ENCODE data around the gene P3H4.
"Not testable (repeated sequence)": the region's sequence is repeated elsewhere in the genome, so short reads cannot be mapped to it uniquely, and the experiment has no call there.

The P3H4 gene

GRCh38 chr17:41811549-41812380 is at the start of gene P3H4:
TSS of gene P3H4 (minus strand) at chr17:41811949. CDS start at chr17:41811915, 34 bp downstream.
- no peak for DNase-seq

- no peak for DNase-seq
These were observed 48.6 kb upstream of the P3H4 start for GRCh38 chr17:41860254-41860931.

GRCh38 chr17:41851382-41851781 is 39.6 kb upstream of the P3H4 start:
- DNase-seq: not testable (repeated sequence)

GRCh38 chr17:41849251-41849990 is 37.7 kb upstream of the P3H4 start:
- DNase-seq: no peak

GRCh38 chr17:41848788-41849187 is 37.0 kb upstream of the P3H4 start:
- no peak for DNase-seq

GRCh38 chr17:41844971-41845370 is 33.2 kb upstream of the P3H4 start:
- no peak for DNase-seq

GRCh38 chr17:41840781-41841180 is 29.0 kb upstream of the P3H4 start:
- DNase-seq: not testable (repeated sequence)

GRCh38 chr17:41839448-41839847 is 27.7 kb upstream of the P3H4 start:
- DNase-seq: not testable (repeated sequence)

- no peak for DNase-seq
These were observed 26.2 kb upstream of the P3H4 start, which contains the start of gene KLHL10 for GRCh38 chr17:41837761-41838538. TSS of gene KLHL10 (plus strand) at chr17:41837825. CDS start at chr17:41837933, 108 bp downstream.

GRCh38 chr17:41836550-41837196 is 24.9 kb upstream of the P3H4 start:
- DNase-seq: no peak

GRCh38 chr17:41835800-41836549 is 24.2 kb upstream of the P3H4 start, which contains the start of gene NT5C3B:
TSS of gene NT5C3B (minus strand) at chr17:41836232. CDS start at chr17:41836193, 39 bp downstream.
- DNase-seq: no peak

- no peak for DNase-seq
These were observed 23.6 kb upstream of the P3H4 start for GRCh38 chr17:41835214-41835799.

GRCh38 chr17:41829961-41830360 is 18.2 kb upstream of the P3H4 start:
- not testable (repeated sequence) for DNase-seq

- DNase-seq: no peak
These were observed 13.6 kb upstream of the P3H4 start for GRCh38 chr17:41825175-41825845.

- DNase-seq: no peak
These were observed 12.3 kb upstream of the P3H4 start for GRCh38 chr17:41824086-41824485.

- no peak for DNase-seq
These were observed 11.8 kb upstream of the P3H4 start for GRCh38 chr17:41823580-41823979.

GRCh38 chr17:41823141-41823524 is 11.4 kb upstream of the P3H4 start:
- DNase-seq: no peak

- no peak for DNase-seq
These were observed 10.7 kb upstream of the P3H4 start for GRCh38 chr17:41822216-41823140.

- no peak for DNase-seq
These were observed 10.0 kb upstream of the P3H4 start for GRCh38 chr17:41821776-41822175.
